SK-N-SH treated with all-trans-retinoic acid at 6 μM for 48 hours (cell line): ENCODE data around the gene RFC2.

Experiments used
- ATAC-seq: fragments of 200-7000 bp; cut with Tn5 transposase; 3 replicates; pipeline ENCODE4 v1.9.1; 2020; ENCODE audit warnings: mild to moderate bottlenecking, moderate library complexity
- ARNTL ChIP-seq: fragments of 450-650 bp; formaldehyde crosslinking; IDR thresholded peaks from 2 replicates; pipeline ENCODE4 v1.5.0; 2020; ENCODE audit warnings: low read depth, mild to moderate bottlenecking, moderate library complexity, borderline replicate concordance
- ESRRG ChIP-seq: fragments of 250-450 bp; sonication (Bioruptor Pico); IDR thresholded peaks from 2 replicates; pipeline ENCODE4 v1.6.1; 2021; ENCODE audit warnings: mild to moderate bottlenecking
- GLIS3 ChIP-seq: fragments of 250-450 bp; sonication (Bioruptor Pico); IDR thresholded peaks from 2 replicates; pipeline ENCODE4 v1.5.0; 2020; ENCODE audit warnings: mild to moderate bottlenecking, moderate library complexity
- PPARA ChIP-seq: fragments of 250-450 bp; sonication (Bioruptor Pico); IDR thresholded peaks from 2 replicates; pipeline ENCODE4 v1.5.0; 2020; ENCODE audit warnings: mild to moderate bottlenecking, borderline replicate concordance
- RARB ChIP-seq: fragments of 250-450 bp; sonication (Bioruptor Pico); IDR thresholded peaks from 2 replicates; pipeline ENCODE4 v1.8.0; 2021; ENCODE audit warnings: mild to moderate bottlenecking, moderate library complexity
- SNAI2 ChIP-seq: fragments of 250-450 bp; sonication (Bioruptor Pico); IDR thresholded peaks from 2 replicates; pipeline ENCODE4 v1.5.0; 2020; ENCODE audit warnings: mild to moderate bottlenecking, moderate library complexity
- TCF4 ChIP-seq: fragments of 250-450 bp; sonication (Bioruptor Pico); IDR thresholded peaks from 2 replicates; pipeline ENCODE4 v1.8.0; 2021; ENCODE audit warnings: mild to moderate bottlenecking, moderate library complexity, borderline replicate concordance
- TOX ChIP-seq: fragments of 250-450 bp; sonication (Bioruptor Pico); IDR thresholded peaks from 2 replicates; pipeline ENCODE4 v1.8.0; 2021; ENCODE audit warnings: mild to moderate bottlenecking, moderate library complexity, borderline replicate concordance
- ZC3H10 ChIP-seq: fragments of 250-450 bp; sonication (Bioruptor Pico); IDR thresholded peaks from 2 replicates; pipeline ENCODE4 v1.5.1; 2021; ENCODE audit warnings: mild to moderate bottlenecking, moderate library complexity
- ZNF565 ChIP-seq: fragments of 450-650 bp; formaldehyde crosslinking; conservative IDR thresholded peaks from 2 replicates; pipeline ENCODE4 v1.5.0; 2020; ENCODE audit warnings: low read depth, mild to moderate bottlenecking, moderate library complexity
- ZNF70 ChIP-seq: fragments of 450-650 bp; formaldehyde crosslinking; IDR thresholded peaks from 2 replicates; pipeline ENCODE4 v1.5.0; 2020; ENCODE audit warnings: mild to moderate bottlenecking, moderate library complexity
- ZNF8 ChIP-seq: fragments of 450-650 bp; formaldehyde crosslinking; IDR thresholded peaks from 2 replicates; pipeline ENCODE4 v1.5.0; 2020; ENCODE audit warnings: mild to moderate bottlenecking, moderate library complexity
- TF ChIP-seq, protein P1 (sequence below): fragments of 250-450 bp; sonication (Bioruptor Pico); IDR thresholded peaks from 2 replicates; pipeline ENCODE4 v1.8.0; 2021; ENCODE audit warnings: low read depth, mild to moderate bottlenecking, moderate library complexity, borderline replicate concordance
- TF ChIP-seq, protein P2 (sequence below): fragments of 250-450 bp; sonication (Bioruptor Pico); IDR thresholded peaks from 2 replicates; pipeline ENCODE4 v1.5.1; 2021; ENCODE audit warnings: mild to moderate bottlenecking, moderate library complexity
- TF ChIP-seq, protein P3 (sequence below): fragments of 250-450 bp; sonication (Bioruptor Pico); IDR thresholded peaks from 2 replicates; pipeline ENCODE4 v1.8.0; 2020; ENCODE audit warnings: mild to moderate bottlenecking, moderate library complexity, borderline replicate concordance
- TF ChIP-seq, protein P4 (sequence below): fragments of 250-450 bp; sonication (Bioruptor Pico); IDR thresholded peaks from 2 replicates; pipeline ENCODE4 v1.5.0; 2020; ENCODE audit warnings: mild to moderate bottlenecking, moderate library complexity

The RFC2 gene

DNA sequence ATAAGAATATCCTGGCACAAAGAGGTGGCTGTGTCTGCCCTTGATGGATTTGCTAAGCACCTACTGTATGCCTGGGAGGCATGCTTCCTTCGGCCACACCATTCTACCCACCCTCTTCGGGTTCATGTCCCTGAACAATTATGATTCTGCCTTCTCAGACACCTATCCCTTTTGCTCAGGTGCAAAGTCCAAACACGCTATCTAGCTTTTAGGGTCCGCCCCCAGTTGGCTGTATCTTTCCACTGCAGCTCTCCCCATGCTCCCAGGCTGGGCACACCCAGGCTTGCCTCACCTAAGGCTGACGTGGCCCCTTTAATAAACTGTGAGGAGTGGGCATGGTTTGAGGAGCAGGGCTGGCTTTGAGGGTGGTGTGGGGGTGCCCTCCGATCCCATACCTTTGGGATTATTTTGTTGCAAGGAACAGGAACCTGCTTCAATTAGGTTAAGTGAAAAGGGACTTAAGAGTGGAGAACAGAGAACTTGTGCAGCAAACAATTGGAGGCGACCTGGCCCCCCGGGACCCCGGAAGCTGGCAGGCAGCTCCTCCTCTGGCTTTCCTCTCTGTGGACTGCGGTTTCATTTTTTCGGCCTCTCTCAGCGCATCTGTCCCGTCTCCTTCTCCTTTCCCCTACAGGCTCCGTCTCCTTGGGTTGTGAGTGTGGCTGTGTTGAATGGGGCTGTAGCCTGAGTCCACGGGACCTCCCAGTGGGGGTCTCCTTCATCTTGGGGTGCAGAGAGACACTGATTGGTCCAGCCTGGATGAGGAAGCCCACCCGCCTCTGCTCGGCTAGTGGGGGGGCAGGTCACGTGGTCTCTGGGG, 38.8 kb upstream of the RFC2 start:
- no peak for TF ChIP-seq TCF4 (CRISPR knock-in tag)
- no peak for TF ChIP-seq GLIS3 (CRISPR knock-in tag)
- TF ChIP-seq ZNF70 = no peak
- no peak for ATAC-seq

DNA sequence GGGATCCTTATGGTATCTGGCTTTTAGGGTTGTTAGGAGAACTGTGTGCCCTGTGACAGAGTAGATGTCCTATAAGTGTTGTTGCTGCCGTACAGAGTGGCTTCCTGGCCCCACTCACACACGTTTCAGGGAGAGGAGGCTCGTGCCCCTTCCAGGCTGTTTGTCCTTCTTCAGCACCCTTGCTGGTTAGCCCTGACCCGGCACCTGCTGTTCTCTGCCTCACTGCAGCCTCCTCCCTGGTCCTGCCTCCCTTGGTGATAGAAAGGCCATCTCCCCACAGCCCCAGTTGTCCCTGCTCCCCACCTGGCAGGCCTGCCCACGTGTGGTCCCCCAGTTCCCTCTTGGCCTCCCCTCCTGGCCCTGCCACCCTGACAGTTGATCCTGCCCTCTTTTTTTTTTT, 37.3 kb upstream of the RFC2 start:
- TF ChIP-seq, protein P1, sequence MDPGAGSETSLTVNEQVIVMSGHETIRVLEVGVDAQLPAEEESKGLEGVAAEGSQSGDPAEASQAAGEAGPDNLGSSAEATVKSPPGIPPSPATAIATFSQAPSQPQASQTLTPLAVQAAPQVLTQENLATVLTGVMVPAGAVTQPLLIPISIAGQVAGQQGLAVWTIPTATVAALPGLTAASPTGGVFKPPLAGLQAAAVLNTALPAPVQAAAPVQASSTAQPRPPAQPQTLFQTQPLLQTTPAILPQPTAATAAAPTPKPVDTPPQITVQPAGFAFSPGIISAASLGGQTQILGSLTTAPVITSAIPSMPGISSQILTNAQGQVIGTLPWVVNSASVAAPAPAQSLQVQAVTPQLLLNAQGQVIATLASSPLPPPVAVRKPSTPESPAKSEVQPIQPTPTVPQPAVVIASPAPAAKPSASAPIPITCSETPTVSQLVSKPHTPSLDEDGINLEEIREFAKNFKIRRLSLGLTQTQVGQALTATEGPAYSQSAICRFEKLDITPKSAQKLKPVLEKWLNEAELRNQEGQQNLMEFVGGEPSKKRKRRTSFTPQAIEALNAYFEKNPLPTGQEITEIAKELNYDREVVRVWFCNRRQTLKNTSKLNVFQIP (CRISPR knock-in tag) = no peak
- no peak for TF ChIP-seq ESRRG (CRISPR knock-in tag)
- TF ChIP-seq, protein P2, sequence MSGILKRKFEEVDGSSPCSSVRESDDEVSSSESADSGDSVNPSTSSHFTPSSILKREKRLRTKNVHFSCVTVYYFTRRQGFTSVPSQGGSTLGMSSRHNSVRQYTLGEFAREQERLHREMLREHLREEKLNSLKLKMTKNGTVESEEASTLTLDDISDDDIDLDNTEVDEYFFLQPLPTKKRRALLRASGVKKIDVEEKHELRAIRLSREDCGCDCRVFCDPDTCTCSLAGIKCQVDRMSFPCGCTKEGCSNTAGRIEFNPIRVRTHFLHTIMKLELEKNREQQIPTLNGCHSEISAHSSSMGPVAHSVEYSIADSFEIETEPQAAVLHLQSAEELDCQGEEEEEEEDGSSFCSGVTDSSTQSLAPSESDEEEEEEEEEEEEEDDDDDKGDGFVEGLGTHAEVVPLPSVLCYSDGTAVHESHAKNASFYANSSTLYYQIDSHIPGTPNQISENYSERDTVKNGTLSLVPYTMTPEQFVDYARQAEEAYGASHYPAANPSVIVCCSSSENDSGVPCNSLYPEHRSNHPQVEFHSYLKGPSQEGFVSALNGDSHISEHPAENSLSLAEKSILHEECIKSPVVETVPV (CRISPR knock-in tag) = no peak
- TF ChIP-seq RARB (CRISPR knock-in tag) = no peak
- no peak for TF ChIP-seq TOX (CRISPR knock-in tag)
- TF ChIP-seq, protein P3, sequence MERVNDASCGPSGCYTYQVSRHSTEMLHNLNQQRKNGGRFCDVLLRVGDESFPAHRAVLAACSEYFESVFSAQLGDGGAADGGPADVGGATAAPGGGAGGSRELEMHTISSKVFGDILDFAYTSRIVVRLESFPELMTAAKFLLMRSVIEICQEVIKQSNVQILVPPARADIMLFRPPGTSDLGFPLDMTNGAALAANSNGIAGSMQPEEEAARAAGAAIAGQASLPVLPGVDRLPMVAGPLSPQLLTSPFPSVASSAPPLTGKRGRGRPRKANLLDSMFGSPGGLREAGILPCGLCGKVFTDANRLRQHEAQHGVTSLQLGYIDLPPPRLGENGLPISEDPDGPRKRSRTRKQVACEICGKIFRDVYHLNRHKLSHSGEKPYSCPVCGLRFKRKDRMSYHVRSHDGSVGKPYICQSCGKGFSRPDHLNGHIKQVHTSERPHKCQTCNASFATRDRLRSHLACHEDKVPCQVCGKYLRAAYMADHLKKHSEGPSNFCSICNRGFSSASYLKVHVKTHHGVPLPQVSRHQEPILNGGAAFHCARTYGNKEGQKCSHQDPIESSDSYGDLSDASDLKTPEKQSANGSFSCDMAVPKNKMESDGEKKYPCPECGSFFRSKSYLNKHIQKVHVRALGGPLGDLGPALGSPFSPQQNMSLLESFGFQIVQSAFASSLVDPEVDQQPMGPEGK (CRISPR knock-in tag) = no peak
- TF ChIP-seq GLIS3 (CRISPR knock-in tag) = no peak
- no peak for ATAC-seq

DNA sequence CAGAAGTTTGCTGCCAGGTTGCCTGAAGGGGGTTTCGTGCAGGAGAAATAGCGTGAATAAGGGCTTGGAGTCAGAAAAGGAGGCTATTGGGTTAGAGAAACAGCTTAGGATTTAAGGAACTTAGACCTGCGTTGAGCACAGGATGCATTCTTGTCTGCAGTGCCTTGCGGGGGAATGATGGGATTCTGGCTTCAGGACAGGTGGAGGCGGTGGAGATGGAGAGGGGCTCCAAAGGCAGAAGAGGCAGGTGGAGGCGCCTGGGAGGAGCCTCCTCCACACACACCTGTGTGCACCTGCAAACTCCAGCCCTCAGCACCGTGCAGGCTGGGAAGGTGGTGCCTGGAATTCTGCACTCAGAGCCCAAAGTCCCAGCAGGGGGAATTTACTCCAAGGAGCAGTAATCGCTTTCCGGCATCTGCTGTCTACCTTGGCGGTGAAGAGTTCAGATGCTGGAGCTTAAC, 36.8 kb upstream of the RFC2 start:
- TF ChIP-seq SNAI2 (CRISPR knock-in tag) = no peak
- TF ChIP-seq, all 23 proteins: peak for 0
- ATAC-seq = no peak

DNA sequence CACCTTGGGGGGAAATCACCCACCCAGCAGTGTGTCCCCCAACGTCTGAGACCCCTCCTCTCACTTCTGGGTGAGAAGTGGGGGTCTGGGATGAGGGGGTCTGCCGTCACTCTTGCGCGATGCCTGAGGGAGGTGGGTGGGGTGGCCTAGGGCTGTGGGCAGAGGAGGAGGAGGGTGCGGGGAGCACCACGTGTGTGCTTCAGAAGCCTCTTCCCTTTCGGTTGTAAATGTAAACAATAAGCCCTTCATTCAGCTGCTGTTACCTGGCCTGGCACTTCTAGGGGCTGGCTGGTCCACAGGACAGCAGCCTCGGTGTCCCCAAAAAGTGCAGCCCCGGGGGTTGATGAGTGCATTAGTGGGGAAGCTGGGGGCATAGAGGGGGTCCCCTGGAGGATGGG, 36.4 kb upstream of the RFC2 start:
- ATAC-seq = no peak
- TF ChIP-seq ZNF8 = no peak
- TF ChIP-seq TOX (CRISPR knock-in tag) = no peak
- TF ChIP-seq, protein P4, sequence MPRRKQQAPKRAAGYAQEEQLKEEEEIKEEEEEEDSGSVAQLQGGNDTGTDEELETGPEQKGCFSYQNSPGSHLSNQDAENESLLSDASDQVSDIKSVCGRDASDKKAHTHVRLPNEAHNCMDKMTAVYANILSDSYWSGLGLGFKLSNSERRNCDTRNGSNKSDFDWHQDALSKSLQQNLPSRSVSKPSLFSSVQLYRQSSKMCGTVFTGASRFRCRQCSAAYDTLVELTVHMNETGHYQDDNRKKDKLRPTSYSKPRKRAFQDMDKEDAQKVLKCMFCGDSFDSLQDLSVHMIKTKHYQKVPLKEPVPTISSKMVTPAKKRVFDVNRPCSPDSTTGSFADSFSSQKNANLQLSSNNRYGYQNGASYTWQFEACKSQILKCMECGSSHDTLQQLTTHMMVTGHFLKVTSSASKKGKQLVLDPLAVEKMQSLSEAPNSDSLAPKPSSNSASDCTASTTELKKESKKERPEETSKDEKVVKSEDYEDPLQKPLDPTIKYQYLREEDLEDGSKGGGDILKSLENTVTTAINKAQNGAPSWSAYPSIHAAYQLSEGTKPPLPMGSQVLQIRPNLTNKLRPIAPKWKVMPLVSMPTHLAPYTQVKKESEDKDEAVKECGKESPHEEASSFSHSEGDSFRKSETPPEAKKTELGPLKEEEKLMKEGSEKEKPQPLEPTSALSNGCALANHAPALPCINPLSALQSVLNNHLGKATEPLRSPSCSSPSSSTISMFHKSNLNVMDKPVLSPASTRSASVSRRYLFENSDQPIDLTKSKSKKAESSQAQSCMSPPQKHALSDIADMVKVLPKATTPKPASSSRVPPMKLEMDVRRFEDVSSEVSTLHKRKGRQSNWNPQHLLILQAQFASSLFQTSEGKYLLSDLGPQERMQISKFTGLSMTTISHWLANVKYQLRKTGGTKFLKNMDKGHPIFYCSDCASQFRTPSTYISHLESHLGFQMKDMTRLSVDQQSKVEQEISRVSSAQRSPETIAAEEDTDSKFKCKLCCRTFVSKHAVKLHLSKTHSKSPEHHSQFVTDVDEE (CRISPR knock-in tag) = no peak
- no peak for TF ChIP-seq ARNTL (CRISPR knock-in tag)
- no peak for TF ChIP-seq RARB (CRISPR knock-in tag)
- TF ChIP-seq ZC3H10 (CRISPR knock-in tag) = no peak
- no peak for TF ChIP-seq TCF4 (CRISPR knock-in tag)
- TF ChIP-seq, protein P1 (CRISPR knock-in tag) = no peak
- no peak for TF ChIP-seq ZNF565
- TF ChIP-seq ESRRG (CRISPR knock-in tag) = no peak
- TF ChIP-seq SNAI2 (CRISPR knock-in tag) = no peak
- no peak for TF ChIP-seq PPARA
- TF ChIP-seq, all 23 proteins: peak for 0
